C4-2B (cell line): ENCODE measurements around the gene EFHB.
"Not testable (repeated sequence)": the region's sequence is repeated elsewhere in the genome, so short reads cannot be mapped to it uniquely, and the experiment has no call there.

Source experiments
- CTCF ChIP-seq: fragments of 450-650 bp; conservative IDR thresholded peaks from 2 replicates; pipeline ENCODE4 v1.5.1; 2017; ENCODE audit warnings: mild to moderate bottlenecking
- ZFX ChIP-seq: fragments of 450-650 bp; IDR thresholded peaks from 2 replicates; pipeline ENCODE4 v1.6.1; 2017

- TF ChIP-seq CTCF, ZFX: not testable (repeated sequence)
Observed at GRCh38 chr3:19899833-19900232, 34.2 kb downstream of the EFHB start.
